D721Med (cell line): ENCODE results near the gene UTP14A.
"Not testable (repeated sequence)": the region's sequence is repeated elsewhere in the genome, so short reads cannot be mapped to it uniquely, and the experiment has no call there.

Source experiments
- DNase-seq: peaks from one replicate; pipeline ENCODE4 v3.0.0; 2011; ENCODE audit warnings: low spot score; ENCODE audit not compliant: insufficient read length
- FAIRE-seq: peaks from 2 replicates; lab custom pipeline; 2011; peaks lifted over from hg19 to GRCh38; lab: Jason Lieb, UNC
- TF ChIP-seq, protein P1 (sequence below): IDR thresholded peaks from 2 replicates; pipeline ENCODE4 v1.5.1; 2012; ENCODE audit warnings: mild to moderate bottlenecking, control low read depth; ENCODE audit not compliant: insufficient read depth; ENCODE audit errors: missing control alignments

Gene UTP14A

GRCh38 chrX:129905787-129906580, at the start of gene UTP14A:
TSS of gene UTP14A (plus strand) at chrX:129906164. CDS start at chrX:129906211, 47 bp downstream.
- DNase-seq (peak; percentile 14), FAIRE-seq (peak; percentile 35)
- TF ChIP-seq, protein P1, sequence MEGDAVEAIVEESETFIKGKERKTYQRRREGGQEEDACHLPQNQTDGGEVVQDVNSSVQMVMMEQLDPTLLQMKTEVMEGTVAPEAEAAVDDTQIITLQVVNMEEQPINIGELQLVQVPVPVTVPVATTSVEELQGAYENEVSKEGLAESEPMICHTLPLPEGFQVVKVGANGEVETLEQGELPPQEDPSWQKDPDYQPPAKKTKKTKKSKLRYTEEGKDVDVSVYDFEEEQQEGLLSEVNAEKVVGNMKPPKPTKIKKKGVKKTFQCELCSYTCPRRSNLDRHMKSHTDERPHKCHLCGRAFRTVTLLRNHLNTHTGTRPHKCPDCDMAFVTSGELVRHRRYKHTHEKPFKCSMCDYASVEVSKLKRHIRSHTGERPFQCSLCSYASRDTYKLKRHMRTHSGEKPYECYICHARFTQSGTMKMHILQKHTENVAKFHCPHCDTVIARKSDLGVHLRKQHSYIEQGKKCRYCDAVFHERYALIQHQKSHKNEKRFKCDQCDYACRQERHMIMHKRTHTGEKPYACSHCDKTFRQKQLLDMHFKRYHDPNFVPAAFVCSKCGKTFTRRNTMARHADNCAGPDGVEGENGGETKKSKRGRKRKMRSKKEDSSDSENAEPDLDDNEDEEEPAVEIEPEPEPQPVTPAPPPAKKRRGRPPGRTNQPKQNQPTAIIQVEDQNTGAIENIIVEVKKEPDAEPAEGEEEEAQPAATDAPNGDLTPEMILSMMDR: no peak

- not testable (repeated sequence) for DNase-seq, FAIRE-seq
Observed at GRCh38 chrX:129859134-129859533, 46.8 kb upstream of the UTP14A start.

DNA sequence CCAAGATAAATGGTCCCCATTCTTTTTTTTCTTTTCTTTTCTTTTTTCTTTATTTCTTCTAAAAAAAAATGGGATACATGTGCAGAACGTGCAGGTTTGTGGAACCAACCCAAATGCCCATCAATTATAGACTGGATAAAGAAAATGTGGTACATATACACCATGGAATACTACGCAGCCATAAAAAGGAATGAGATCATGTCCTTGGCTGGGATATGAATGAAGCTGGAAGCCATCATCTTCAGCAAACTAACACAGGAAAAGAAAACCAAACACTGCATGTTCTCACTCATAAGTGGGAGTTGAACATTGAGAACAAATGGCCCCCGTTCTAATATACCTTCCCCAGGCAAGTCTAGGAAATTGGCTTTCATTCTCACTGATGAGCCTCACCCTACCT, 39.6 kb upstream of the UTP14A start:
- DNase-seq, FAIRE-seq: not testable (repeated sequence)

DNA sequence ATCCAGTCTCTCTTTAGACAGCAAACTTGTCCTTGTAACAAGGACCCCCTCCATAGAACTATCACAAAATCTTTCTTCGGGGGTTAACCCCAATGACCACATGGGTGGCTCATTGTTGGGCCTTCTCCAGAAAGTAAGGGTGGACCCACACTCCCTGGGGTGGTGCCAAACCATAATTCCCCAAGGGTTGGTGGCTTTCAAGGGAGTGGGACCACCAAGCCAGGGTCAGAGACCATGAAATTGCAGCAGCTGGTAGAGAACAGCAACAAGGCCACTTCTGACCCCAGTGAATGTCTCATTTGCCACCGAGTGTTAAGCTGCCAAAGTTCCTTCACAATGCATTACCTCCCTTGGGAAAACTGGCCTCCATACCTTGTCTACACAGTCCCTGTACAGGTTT, 33.4 kb upstream of the UTP14A start:
- TF ChIP-seq, protein P1: no peak
- no peak for DNase-seq
- no peak for FAIRE-seq

DNA sequence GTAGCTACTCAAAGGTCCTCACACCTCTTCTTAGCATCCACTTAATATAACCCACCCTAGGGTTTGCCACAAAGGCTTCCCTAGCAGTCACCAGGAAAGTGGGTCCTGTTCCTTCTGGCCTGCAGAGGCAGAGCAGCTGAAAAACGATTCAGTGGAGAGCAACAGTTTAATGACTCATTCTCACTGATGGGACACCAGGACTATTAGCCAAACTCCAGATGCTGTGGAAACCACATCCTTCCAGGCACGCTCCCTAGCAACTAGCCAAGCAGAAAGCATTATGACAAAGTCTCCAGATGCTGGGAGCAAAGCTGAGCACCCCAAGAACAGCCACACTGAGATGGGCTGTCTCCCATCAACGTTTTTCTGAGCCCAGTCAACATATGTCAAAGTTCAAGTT, 30.3 kb upstream of the UTP14A start:
- DNase-seq: no peak
- TF ChIP-seq, protein P1: no peak
- FAIRE-seq: no peak

DNA sequence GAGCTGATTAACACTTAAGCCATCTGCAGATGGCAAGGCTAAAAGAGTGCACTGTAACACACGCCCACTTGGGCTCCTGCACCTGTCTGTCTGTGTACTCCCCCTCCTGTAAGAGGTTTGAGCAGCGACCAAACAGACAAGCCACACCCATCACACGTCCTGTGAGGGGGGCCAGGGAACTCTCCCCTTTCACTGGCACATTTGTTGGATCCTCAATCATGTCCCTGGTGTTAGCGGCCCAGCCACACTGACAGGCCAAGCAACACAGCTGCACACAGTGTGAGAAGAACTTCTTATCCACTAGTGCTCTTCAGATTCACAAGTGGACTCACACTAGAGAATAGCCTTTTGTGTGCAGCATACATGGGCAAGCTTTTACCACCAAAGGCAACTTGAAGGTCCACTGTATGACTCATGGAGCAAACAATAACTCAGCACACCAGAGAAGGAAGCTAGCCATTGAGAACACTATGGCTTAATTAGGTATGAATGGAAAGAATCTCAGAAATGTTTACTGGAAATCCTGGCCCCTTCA, 29.1 kb upstream of the UTP14A start:
- DNase-seq (no peak), FAIRE-seq (peak; percentile 64)
- TF ChIP-seq, protein P1: no peak

DNA sequence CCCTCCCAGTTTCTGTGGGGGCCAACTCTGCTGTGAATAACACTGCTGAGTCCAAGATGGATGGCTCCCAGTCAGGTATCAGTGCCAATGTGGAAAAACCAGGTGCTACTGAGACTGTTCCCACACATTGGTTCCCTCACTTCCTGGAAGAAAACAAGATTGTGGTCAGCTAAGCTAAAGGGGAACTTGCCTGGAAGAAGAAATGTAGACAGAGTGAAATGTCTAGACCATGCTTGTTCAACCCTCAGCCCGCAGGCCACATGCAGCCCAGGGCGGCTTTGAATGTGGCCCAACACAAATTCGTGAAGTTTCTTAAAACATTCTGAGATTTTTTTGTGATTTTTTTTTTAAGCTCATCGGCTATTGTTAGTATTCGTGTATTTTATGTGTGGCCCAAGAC, 28.6 kb upstream of the UTP14A start:
- TF ChIP-seq, protein P1: no peak
- DNase-seq (no peak), FAIRE-seq (no peak)

DNA sequence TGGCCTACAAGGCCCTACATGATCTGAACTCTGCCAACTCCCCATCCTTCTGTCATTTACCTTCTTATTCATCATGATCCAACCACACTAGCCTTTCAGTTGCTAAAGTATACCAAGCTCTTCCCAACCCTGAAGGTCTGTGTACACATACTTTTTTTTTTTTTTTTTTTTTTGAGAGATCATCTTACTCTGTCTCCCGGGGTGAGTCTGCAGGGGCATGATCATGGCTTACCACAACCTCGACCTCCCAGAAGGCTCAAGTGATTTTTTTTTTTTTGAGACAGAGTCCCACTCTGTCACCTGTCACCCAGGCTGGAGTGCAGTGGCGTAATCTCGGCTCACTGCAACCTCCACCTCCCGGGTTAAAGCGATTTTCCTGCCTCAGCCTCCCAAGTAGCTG, 5.9 kb upstream of the UTP14A start:
- no peak for FAIRE-seq
- TF ChIP-seq, protein P1: no peak
- DNase-seq: no peak
